Spleen (tissue), 11 donors: Measurements from ENCODE around the gene MS4A4E. TPM values are rescaled to one million over a fixed set of nuclear protein-coding genes. Genes with fewer than 3 reads are reported as not detected.

Source experiments
- DNase-seq: peaks from one replicate; pipeline ENCODE4 v3.0.0-alpha.2; 2020
- H3K27ac ChIP-seq, 8 donors: fragments of 200-600 bp; sonication (generic) in 7 of 8; 1 replicate in 4 of 8; 2 replicates in 4 of 8; pipeline versions ENCODE4 v1.5.0 to v1.8.0; 2016 to 2021; ENCODE audit warnings: inconsistent platforms in 4 of 8, mild to moderate bottlenecking in 4 of 8, moderate library complexity in 1 of 8
- H3K27me3 ChIP-seq, 7 donors: fragments of 200-600 bp; sonication (generic) in 6 of 7; replicated peaks in 1 of 7; 1 replicate in 4 of 7; 2 replicates in 3 of 7; pipeline versions ENCODE4 v1.5.0 to v1.8.0; 2016 to 2021; ENCODE audit warnings: inconsistent platforms in 3 of 7, mild to moderate bottlenecking in 1 of 7
- H3K36me3 ChIP-seq, 6 donors: fragments of 200-600 bp; sonication (generic) in 5 of 6; 1 replicate in 4 of 6; 2 replicates in 2 of 6; pipeline versions ENCODE4 v1.5.0 to v1.8.0; 2016 to 2021; ENCODE audit warnings: inconsistent platforms in 2 of 6
- H3K4me1 ChIP-seq, 6 donors: fragments of 200-600 bp; sonication (generic) in 5 of 6; 1 replicate in 3 of 6; 2 replicates in 3 of 6; pipeline versions ENCODE4 v1.5.0 to v1.8.0; 2016 to 2021; ENCODE audit warnings: inconsistent platforms in 3 of 6
- H3K4me3 ChIP-seq, 8 donors: fragments of 200-600 bp; sonication (generic) in 7 of 8; 1 replicate in 4 of 8; 2 replicates in 4 of 8; pipeline versions ENCODE4 v1.5.0 to v1.8.0; 2016 to 2021; ENCODE audit warnings: inconsistent platforms in 4 of 8, mild to moderate bottlenecking in 4 of 8, moderate library complexity in 2 of 8
- H3K9me3 ChIP-seq, 8 donors: fragments of 200-600 bp; sonication (generic) in 7 of 8; 1 replicate in 4 of 8; 2 replicates in 4 of 8; pipeline versions ENCODE4 v1.5.0 to v1.8.0; 2016 to 2021; ENCODE audit warnings: inconsistent platforms in 4 of 8
- CTCF ChIP-seq, 11 experiments: fragments of 200-600 bp in 7 of 11; fragments of 450-650 bp in 4 of 11; sonication (generic) in 4 of 11; IDR thresholded peaks in 8 of 11; conservative IDR thresholded peaks in 3 of 11; 1 replicate in 7 of 11; 2 replicates in 4 of 11; pipeline versions ENCODE4 v1.4.0 to v1.8.0; 2016 to 2021; ENCODE audit warnings: antibody characterized with exemption in 11 of 11, inconsistent platforms in 4 of 11, mild to moderate bottlenecking in 1 of 11
- POLR2A ChIP-seq, 3 donors: fragments of 450-650 bp; IDR thresholded peaks; one replicate each; pipeline ENCODE4 v1.5.1; 2017; ENCODE audit warnings: antibody characterized with exemption in 3 of 3, mild to moderate bottlenecking in 1 of 3
- POLR2AphosphoS5 ChIP-seq, 3 donors: sonication (generic); formaldehyde crosslinking; IDR thresholded peaks; one replicate each; pipeline ENCODE4 v1.5.1; 2017; ENCODE audit warnings: antibody characterized with exemption in 3 of 3
- WGBS, 5 donors: extraction: QIAGEN DNeasy Blood & Tissue Kit in 3 of 5; methylation state at CpG; one replicate each; pipeline versions ENCODE4 v1.1.5 to v1.1.7; 2013 to 2018; 5-methylcytosine and 5-hydroxymethylcytosine counted together
- intact Hi-C: fragments of 100-400 bp; cut with DNase I; formaldehyde crosslinking; loops from one replicate; pipeline ENCODE4 v1.15.0; 2023; ENCODE audit warnings: low total_unique reads
- polyA plus RNA-seq, 3 donors: library from polyadenylated mRNA; stranded (reverse); fragments of 200-250 nt; gene quantifications; one replicate each; pipeline ENCODE4 v1.2.1, GENCODE V29; 2013
- total RNA-seq, 7 donors: library from RNA; depleted of rRNA in 3 of 7; stranded (reverse); fragments of >200 nt in 3 of 7; fragmentation: NEBNext Ultra II Directional in 4 of 7; extraction: Animal tissue kit (Norgen Biotek cat#: 25700) in 4 of 7; gene quantifications; one replicate each; pipeline versions ENCODE4 v1.1.0 to v1.2.1, GENCODE V29; 2016 to 2021
- donor health status: healthy with polysubstance abuse.
- donor health status: DM: no; HTN: no; CAD: no; lungs with moderate emphysema.
- donor health status: DM: no; HTN: no; CAD: no.
- donor health status: Bipolar disorder and iron deficiency.
- donor health status: healthy.
- donor health status: DM: no; HTN: no; CAD: no.
- donor health status: DM: yes; HTN: yes; CAD: no.

MS4A4E gene
- total and polyA plus RNA-seq, 10 donors, result 1.9 to 25.4 (median 7.7) TPM

GRCh38 chr11:60251485-60252212, 8.7 kb upstream of the MS4A4E start:
- Histone ChIP-seq H3K4me3 (no peak overlapping the region), H3K4me1 (peaks cover 0 to 28% (median 16%) of the 10 kb centered on the region in 6 donors), H3K27me3 (no peaks in the 10 kb centered on the region), H3K27ac (peak overlapping the region in 5 of 8 donors; percentile 59 to 78 (median 68)), H3K9me3 (peaks cover 0 to 21% (median 17%) of the 10 kb centered on the region in 8 donors), H3K36me3 (no peaks in the 10 kb centered on the region)
- peak in 1 of 3 donors; percentile 14 for TF ChIP-seq POLR2AphosphoS5 (IDR thresholded peaks at IDR 0.05)
- TF ChIP-seq POLR2A (IDR thresholded peaks at IDR 0.05), result no peak
- TF ChIP-seq CTCF (IDR thresholded peaks at IDR 0.05 in 8 of 11, conservative IDR thresholded peaks at IDR 0.05 in 3 of 11), result peak in 9 of 11 experiments; percentile 14 to 61 (median 50)
- WGBS, 5 donors, result 23 to 53% (median 36%) methylated on average over 6 of the region's 6 CpGs
- intact Hi-C loops, result no loop called here
- no peak for DNase-seq

- Histone ChIP-seq H3K36me3 (no peaks in the 10 kb centered on the region), H3K27me3 (no peaks in the 10 kb centered on the region), H3K9me3 (no peaks in the 10 kb centered on the region), H3K4me3 (peak overlapping the region in 1 of 8 donors; percentile 24), H3K27ac (peak overlapping the region in 3 of 8 donors; percentile 48 to 60 (median 59)), H3K4me1 (peaks cover 0 to 8% (median 0%) of the 10 kb centered on the region in 6 donors)
- intact Hi-C loops, result no loop called here
- WGBS, 5 donors, result 79 to 92% (median 87%) methylated on average over 3 of the region's 3 CpGs
- TF ChIP-seq POLR2AphosphoS5 (IDR thresholded peaks at IDR 0.05) (no peak), POLR2A (IDR thresholded peaks at IDR 0.05) (no peak)
- no peak for DNase-seq
Observed at GRCh38 chr11:60241786-60242185, 1.2 kb downstream of the MS4A4E start.

GRCh38 chr11:60240662-60241061, 2.3 kb downstream of the MS4A4E start:
- Histone ChIP-seq H3K27ac (peak overlapping the region in 2 of 8 donors; percentile 59 to 60), H3K9me3 (no peaks in the 10 kb centered on the region), H3K27me3 (no peaks in the 10 kb centered on the region), H3K4me3 (no peak overlapping the region), H3K4me1 (peaks cover 0 to 8% (median 0%) of the 10 kb centered on the region in 6 donors), H3K36me3 (no peaks in the 10 kb centered on the region)
- DNase-seq, result no peak
- 57 to 77% (median 68%) methylated on average over 5 of the region's 5 CpGs for WGBS, 5 donors
- intact Hi-C loops, result no loop called here
- TF ChIP-seq POLR2AphosphoS5 (IDR thresholded peaks at IDR 0.05) (no peak), POLR2A (IDR thresholded peaks at IDR 0.05) (no peak), CTCF (IDR thresholded peaks at IDR 0.05 in 8 of 11, conservative IDR thresholded peaks at IDR 0.05 in 3 of 11) (no peak)

GRCh38 chr11:60235321-60235720, 7.6 kb downstream of the MS4A4E start:
- no peak overlapping the region for H3K4me3 ChIP-seq
- no peaks in the 10 kb centered on the region for H3K27me3 ChIP-seq
- H3K9me3 ChIP-seq, result no peaks in the 10 kb centered on the region
- WGBS, 5 donors, result 56 to 78% (median 65%) methylated on average over 3 of the region's 3 CpGs
- H3K27ac ChIP-seq, result peak overlapping the region in 1 of 8 donors; percentile 30
- intact Hi-C loops, result no loop called here
- peaks cover 0 to 10% (median 0%) of the 10 kb centered on the region in 6 donors for H3K4me1 ChIP-seq
- no peaks in the 10 kb centered on the region for H3K36me3 ChIP-seq
- DNase-seq, result no peak
- no peak for TF ChIP-seq POLR2AphosphoS5 (IDR thresholded peaks at IDR 0.05)
- no peak for TF ChIP-seq POLR2A (IDR thresholded peaks at IDR 0.05)

- WGBS, 5 donors, result 66 to 83% (median 75%) methylated on average over 1 of the region's 1 CpG
- intact Hi-C loops, result no loop called here
Observed at GRCh38 chr11:60230681-60231080, 12.3 kb downstream of the MS4A4E start.

More at GRCh38 chr11:60230681-60231080, 12.3 kb downstream of the MS4A4E start:
- Histone ChIP-seq H3K9me3 (no peaks in the 10 kb centered on the region), H3K27me3 (no peaks in the 10 kb centered on the region), H3K4me1 (peaks cover 0 to 10% (median 0%) of the 10 kb centered on the region in 6 donors), H3K4me3 (no peak overlapping the region), H3K36me3 (no peaks in the 10 kb centered on the region), H3K27ac (no peak overlapping the region)
- DNase-seq, result no peak
- no peak for TF ChIP-seq CTCF (IDR thresholded peaks at IDR 0.05 in 8 of 11, conservative IDR thresholded peaks at IDR 0.05 in 3 of 11)
- no peak for TF ChIP-seq POLR2A (IDR thresholded peaks at IDR 0.05)
- TF ChIP-seq POLR2AphosphoS5 (IDR thresholded peaks at IDR 0.05), result no peak
